IPS-20b (cell line): ENCODE data around the gene ATP10B.

Source experiments
- H3K27ac ChIP-seq: one replicate; pipeline ENCODE4 v1.5.1; 2013; ENCODE audit warnings: low read length
- H3K27me3 ChIP-seq: 2 replicates; pipeline ENCODE4 v1.6.1; 2013; ENCODE audit warnings: mild to moderate bottlenecking, low read length, inconsistent platforms; ENCODE audit not compliant: insufficient read depth
- H3K36me3 ChIP-seq: 2 replicates; pipeline ENCODE4 v1.6.1; 2013; ENCODE audit warnings: low read depth, mild to moderate bottlenecking, inconsistent platforms, low read length, moderate library complexity; ENCODE audit not compliant: insufficient read depth
- H3K4me1 ChIP-seq: 2 replicates; pipeline ENCODE4 v1.6.1; 2013; ENCODE audit warnings: mild to moderate bottlenecking, control low read depth, inconsistent platforms, low read length, moderate library complexity; ENCODE audit not compliant: insufficient read depth
- H3K4me3 ChIP-seq: 2 replicates; pipeline ENCODE4 v1.5.1; 2013; ENCODE audit warnings: mild to moderate bottlenecking, low read length, inconsistent platforms
- H3K9ac ChIP-seq: 2 replicates; pipeline ENCODE4 v1.6.1; 2013; ENCODE audit warnings: low read depth, mild to moderate bottlenecking, inconsistent platforms, low read length, moderate library complexity
- H3K9me3 ChIP-seq: 2 replicates; pipeline ENCODE4 v1.6.1; 2013; ENCODE audit warnings: mild to moderate bottlenecking, low read depth, low read length, inconsistent platforms; ENCODE audit not compliant: insufficient read depth

Gene ATP10B

GRCh38 chr5:160773646-160774410, 78.2 kb downstream of the ATP10B start:
- Histone ChIP-seq H3K9ac (no peak overlapping the region), H3K4me3 (no peak overlapping the region), H3K27ac (no peak overlapping the region), H3K4me1 (peaks cover 16% of the 10 kb centered on the region; the same call in 1 of the 2 replicates), H3K27me3 (no peaks in the 10 kb centered on the region), H3K9me3 (no peaks in the 10 kb centered on the region), H3K36me3 (no peaks in the 10 kb centered on the region)

DNA sequence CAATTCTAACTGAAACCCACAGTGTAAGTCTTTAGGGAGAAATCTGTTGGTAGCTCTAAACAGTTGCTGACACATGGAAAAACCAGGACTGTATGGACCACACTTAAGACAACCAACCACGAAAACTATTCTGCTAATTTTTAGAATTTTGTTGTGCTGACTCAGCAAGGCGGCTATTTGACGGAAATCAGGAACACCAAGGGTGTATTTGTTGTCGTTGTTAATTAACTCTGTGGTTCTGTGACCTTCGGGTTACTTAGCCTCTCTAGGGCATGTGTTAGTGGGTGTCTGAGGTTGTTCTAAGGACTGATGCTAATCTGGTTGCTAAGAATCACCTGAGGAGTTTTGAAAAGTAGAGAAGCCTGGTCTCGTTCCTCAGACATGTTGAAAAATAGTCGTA, 79.2 kb downstream of the ATP10B start:
- Histone ChIP-seq H3K27me3 (no peaks in the 10 kb centered on the region), H3K4me3 (no peak overlapping the region)

DNA sequence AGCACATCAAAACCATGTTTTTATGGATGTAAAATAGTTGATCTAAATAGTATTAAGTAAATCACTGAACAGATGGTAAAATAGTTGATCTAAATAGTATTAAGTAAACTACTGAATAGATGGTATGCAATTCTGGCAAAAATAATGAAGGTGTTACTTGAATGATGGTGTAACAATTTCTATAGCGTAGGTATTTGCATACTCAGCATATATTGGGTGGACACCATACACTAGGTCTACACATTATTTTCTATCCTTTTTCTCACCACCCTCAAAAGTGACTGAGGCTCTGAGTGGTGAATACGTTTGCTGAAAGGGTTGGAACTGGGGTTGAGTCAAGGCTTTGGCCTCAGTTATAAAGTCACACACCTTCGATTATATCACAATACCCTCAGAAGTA, 81.3 kb downstream of the ATP10B start:
- H3K9ac ChIP-seq = no peak overlapping the region
- H3K4me3 ChIP-seq = no peak overlapping the region
- H3K27me3 ChIP-seq = no peaks in the 10 kb centered on the region
- H3K4me1 ChIP-seq = peaks cover 16% of the 10 kb centered on the region; the same call in 1 of the 2 replicates
- no peak overlapping the region for H3K27ac ChIP-seq
- no peaks in the 10 kb centered on the region for H3K36me3 ChIP-seq
- no peaks in the 10 kb centered on the region for H3K9me3 ChIP-seq

More for the DNA sequence above, 79.2 kb downstream of the ATP10B start:
- Histone ChIP-seq H3K4me1 (peaks cover 16% of the 10 kb centered on the region; the same call in 1 of the 2 replicates), H3K36me3 (no peaks in the 10 kb centered on the region), H3K27ac (no peak overlapping the region), H3K9ac (no peak overlapping the region), H3K9me3 (no peaks in the 10 kb centered on the region)

DNA sequence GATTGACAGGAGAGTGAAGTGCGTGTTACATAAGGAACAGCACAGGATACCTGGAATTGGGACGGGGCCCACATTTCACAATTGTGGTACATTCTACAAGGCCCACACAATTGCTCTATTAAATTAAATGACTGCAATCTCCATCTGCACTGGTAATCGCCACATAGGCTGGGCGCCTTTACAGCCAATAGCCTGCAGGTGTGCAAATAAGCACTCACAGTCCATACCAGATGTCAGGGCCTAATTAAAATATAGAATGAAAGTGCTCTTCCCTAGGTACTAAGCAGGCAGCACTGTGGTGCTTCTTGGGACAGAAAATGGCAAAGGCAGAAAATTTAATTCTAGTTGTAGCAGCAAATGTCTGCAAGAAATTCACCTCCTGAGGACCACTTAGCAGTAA, 82.7 kb downstream of the ATP10B start:
- Histone ChIP-seq H3K27me3 (no peaks in the 10 kb centered on the region), H3K36me3 (no peaks in the 10 kb centered on the region), H3K9me3 (no peaks in the 10 kb centered on the region), H3K4me1 (peaks cover 5% of the 10 kb centered on the region; the same call in 1 of the 2 replicates), H3K9ac (no peak overlapping the region), H3K4me3 (no peak overlapping the region), H3K27ac (no peak overlapping the region)

DNA sequence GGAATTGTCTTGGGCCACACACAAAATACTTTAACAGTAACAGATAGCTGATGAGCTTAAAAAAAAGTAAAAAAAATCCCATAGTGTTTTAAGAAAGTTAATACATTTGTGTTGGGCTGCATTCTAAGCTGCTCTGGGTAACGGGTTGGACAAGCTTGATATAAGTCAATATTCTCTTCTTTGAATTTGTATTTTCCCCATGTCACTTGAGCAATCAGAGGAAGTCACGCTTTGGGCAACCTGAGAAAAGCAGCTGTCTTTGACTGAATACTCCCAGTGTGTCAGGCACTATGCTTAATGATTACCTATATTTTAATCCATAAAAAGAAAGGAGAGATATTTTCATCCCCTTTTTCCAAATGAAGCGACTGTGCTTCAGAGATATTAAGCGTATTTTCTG, 84.9 kb downstream of the ATP10B start:
- no peak overlapping the region for H3K9ac ChIP-seq
- no peak overlapping the region for H3K27ac ChIP-seq
- no peaks in the 10 kb centered on the region for H3K4me1 ChIP-seq
- no peaks in the 10 kb centered on the region for H3K9me3 ChIP-seq
- no peak overlapping the region for H3K4me3 ChIP-seq
- no peaks in the 10 kb centered on the region for H3K27me3 ChIP-seq
- no peaks in the 10 kb centered on the region for H3K36me3 ChIP-seq

- Histone ChIP-seq H3K9ac (no peak overlapping the region), H3K27ac (no peak overlapping the region), H3K4me3 (no peak overlapping the region), H3K9me3 (no peaks in the 10 kb centered on the region), H3K4me1 (peaks cover 4% of the 10 kb centered on the region; the same call in 1 of the 2 replicates), H3K27me3 (no peaks in the 10 kb centered on the region), H3K36me3 (no peaks in the 10 kb centered on the region)
Observed at GRCh38 chr5:160760008-160760407, 92.0 kb downstream of the ATP10B start.

- no peak overlapping the region for H3K4me3 ChIP-seq
Observed at GRCh38 chr5:160757194-160757593, 94.8 kb downstream of the ATP10B start.

DNA sequence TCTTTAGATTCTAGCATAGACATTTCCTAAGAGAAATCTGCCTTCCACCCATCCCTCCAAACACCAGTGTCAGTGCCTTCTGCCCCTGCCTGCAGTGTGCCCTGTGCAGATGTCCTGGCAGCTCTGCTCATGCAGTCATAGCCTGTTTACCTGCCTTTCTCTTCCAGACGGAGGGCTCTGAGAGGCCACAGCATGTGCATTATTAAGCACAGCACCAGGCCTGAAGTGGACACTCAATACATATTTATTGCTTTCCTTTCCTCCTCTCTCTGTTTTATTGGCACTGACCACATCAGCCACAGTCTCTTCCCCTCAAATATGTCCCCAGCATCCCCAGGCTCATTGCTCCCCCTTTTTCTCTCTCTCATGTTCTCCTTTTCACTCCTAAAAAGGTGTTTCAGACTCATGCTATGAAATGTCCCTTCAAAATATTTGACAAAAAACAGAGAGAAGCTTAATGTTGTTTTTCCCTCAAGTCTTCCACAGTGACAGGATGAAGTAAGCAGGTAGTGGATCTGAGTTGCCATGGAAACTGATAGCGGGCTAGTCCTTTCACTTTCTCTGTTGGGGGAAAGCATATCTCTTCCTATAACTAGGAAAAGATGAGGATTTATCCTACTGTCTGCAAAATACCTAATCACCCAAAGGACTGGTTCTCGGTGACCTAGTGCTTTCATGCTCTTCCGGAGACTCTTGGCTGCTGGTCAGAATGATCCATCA, 100.9 kb downstream of the ATP10B start:
- H3K27me3 ChIP-seq = no peaks in the 10 kb centered on the region
- H3K36me3 ChIP-seq = no peaks in the 10 kb centered on the region
- H3K4me3 ChIP-seq = no peak overlapping the region
- H3K27ac ChIP-seq = no peak overlapping the region
- no peaks in the 10 kb centered on the region for H3K4me1 ChIP-seq
- H3K9ac ChIP-seq = no peak overlapping the region
- H3K9me3 ChIP-seq = no peaks in the 10 kb centered on the region

More at GRCh38 chr5:160757194-160757593, 94.8 kb downstream of the ATP10B start:
- H3K27ac ChIP-seq = no peak overlapping the region
- H3K36me3 ChIP-seq = no peaks in the 10 kb centered on the region
- no peaks in the 10 kb centered on the region for H3K9me3 ChIP-seq
- H3K9ac ChIP-seq = no peak overlapping the region
- H3K27me3 ChIP-seq = no peaks in the 10 kb centered on the region
- peaks cover 4% of the 10 kb centered on the region; the same call in 1 of the 2 replicates for H3K4me1 ChIP-seq

DNA sequence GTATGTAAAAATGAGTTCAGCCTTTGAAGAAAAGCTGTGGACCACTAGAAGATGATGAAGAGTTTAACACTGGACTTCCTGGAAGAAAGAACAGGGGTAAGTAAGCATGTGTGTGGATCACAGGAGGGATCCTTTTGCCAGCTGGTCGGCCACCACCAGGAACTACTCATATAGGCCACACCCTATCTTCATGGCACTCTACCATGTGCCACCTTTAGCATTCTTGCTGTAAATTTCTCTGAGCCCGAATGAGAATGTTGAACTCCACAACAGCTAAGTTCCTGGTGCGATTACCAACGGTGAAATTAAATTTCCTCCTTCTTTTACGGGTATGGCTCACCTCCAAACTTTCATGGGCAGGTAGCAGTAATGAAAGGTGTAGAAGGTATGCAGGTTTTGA, 102.3 kb downstream of the ATP10B start:
- no peaks in the 10 kb centered on the region for H3K36me3 ChIP-seq
- no peaks in the 10 kb centered on the region for H3K9me3 ChIP-seq
- no peak overlapping the region for H3K9ac ChIP-seq
- H3K4me1 ChIP-seq = peaks cover 9% of the 10 kb centered on the region
- no peak overlapping the region for H3K27ac ChIP-seq
- H3K27me3 ChIP-seq = no peaks in the 10 kb centered on the region
- H3K4me3 ChIP-seq = no peak overlapping the region

DNA sequence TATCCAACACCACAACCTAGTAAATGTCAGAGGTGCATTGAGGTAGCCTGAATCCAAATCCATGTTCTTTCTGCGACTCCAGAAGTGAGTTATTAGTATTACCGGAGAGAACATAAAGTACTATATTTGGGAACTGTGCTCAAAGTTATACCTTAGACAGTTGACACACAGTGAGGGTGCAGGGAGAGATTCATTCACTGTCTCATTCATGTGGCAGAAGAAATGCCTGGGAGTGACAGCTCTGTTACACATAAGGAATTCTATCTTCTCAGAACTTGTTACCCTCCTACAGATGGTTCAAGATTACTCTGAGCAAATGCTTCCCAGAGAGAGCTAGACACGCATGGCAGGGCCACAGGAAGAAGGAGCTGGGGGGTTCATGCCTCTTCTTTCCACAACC, 103.0 kb downstream of the ATP10B start:
- H3K9me3 ChIP-seq = no peaks in the 10 kb centered on the region
- H3K27ac ChIP-seq = no peak overlapping the region

GRCh38 chr5:160747987-160748386, 104.0 kb downstream of the ATP10B start:
- H3K9me3 ChIP-seq = no peaks in the 10 kb centered on the region
- no peaks in the 10 kb centered on the region for H3K36me3 ChIP-seq
- H3K4me1 ChIP-seq = peaks cover 15% of the 10 kb centered on the region
- no peak overlapping the region for H3K4me3 ChIP-seq
- no peaks in the 10 kb centered on the region for H3K27me3 ChIP-seq
- H3K9ac ChIP-seq = no peak overlapping the region
- H3K27ac ChIP-seq = no peak overlapping the region

More for the DNA sequence above, 103.0 kb downstream of the ATP10B start:
- H3K4me1 ChIP-seq = peaks cover 15% of the 10 kb centered on the region
- no peaks in the 10 kb centered on the region for H3K27me3 ChIP-seq
- H3K4me3 ChIP-seq = no peak overlapping the region
- no peaks in the 10 kb centered on the region for H3K36me3 ChIP-seq
- H3K9ac ChIP-seq = no peak overlapping the region

DNA sequence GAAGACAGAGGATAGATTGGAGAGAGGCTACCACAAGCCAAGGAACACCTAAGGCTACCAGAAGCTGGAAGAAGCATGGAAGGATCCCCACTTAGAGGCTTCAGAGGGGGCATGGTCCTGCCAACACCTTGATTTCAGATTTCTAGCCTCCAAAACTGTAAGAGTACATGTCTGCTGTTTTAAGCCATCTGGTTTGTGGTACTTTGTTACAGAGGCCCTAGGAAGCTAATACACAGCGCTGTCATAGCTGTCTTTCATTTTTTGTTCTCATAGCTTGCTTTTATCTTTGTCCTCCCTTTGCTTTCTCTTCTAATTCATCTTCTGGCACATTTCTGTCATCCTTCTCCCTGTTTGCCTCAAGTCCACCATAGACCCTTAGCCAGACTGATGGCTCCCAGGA, 104.5 kb downstream of the ATP10B start:
- Histone ChIP-seq H3K9ac (no peak overlapping the region), H3K9me3 (no peaks in the 10 kb centered on the region), H3K36me3 (no peaks in the 10 kb centered on the region), H3K4me1 (peaks cover 15% of the 10 kb centered on the region), H3K4me3 (no peak overlapping the region), H3K27me3 (no peaks in the 10 kb centered on the region), H3K27ac (no peak overlapping the region)
